ENCODE results near the gene NDUFS2.

The NDUFS2 gene

DNA sequence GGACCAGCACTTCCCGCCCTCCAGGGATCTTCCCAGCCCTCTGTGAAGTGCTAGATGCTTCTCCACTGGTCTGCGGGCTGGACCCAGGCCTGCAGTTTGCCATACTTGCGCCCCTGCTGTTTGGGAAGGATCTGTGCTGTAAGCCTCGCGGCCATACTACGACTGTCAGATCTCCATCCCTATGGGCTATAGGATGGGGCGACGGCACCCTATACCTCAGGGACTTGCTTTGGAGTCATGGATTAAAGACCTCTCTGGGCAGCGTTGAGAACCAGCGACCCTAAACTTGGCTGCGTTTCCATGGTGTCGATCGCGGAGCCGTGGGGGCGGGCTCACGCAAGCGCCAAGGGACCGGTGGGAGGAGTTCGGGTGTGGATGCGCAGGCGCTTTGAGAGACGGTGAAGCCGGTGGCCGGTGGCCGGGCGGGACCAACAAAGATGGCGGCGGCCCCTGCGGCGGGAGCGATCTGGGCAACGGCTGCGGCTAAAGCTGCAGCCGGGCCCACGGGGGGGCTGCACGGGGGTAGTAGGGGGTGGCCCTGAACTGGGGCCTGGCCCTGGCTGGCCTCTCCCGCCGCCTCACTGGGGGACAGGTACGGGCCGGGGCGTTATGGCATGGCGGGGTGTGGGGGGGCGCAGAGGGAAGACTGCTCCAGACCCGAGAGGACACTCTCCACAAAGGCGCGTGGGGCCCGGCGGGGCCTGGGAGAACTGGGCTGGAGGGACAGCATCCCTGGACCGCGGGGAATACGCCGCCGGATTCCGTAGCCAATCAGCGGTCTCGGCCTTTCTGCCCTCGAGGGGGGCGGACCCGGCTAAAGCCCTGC lies 42.9 kb upstream of the NDUFS2 start, which contains the start of gene USP21:
Gene USP21 (plus strand): TSS at position 414 of the 826 bp plus-strand sequence. CDS start 1,141 bp downstream, outside the sequence.
- peak; percentile 95 for DNase-seq
- Histone ChIP-seq H3K4me1 (no peaks in the 10 kb centered on the region; the same call in 1 of the 2 replicates), H3K27me3 (no peaks in the 10 kb centered on the region), H3K36me3 (no peaks in the 10 kb centered on the region; the same call in 1 of the 2 replicates), H3K9me3 (no peaks in the 10 kb centered on the region), H3K4me3 (ENCODE audit: low read depth, low read length) (peak within 1 kb of the TSS; percentile 78)
- TF ChIP-seq, protein P1, sequence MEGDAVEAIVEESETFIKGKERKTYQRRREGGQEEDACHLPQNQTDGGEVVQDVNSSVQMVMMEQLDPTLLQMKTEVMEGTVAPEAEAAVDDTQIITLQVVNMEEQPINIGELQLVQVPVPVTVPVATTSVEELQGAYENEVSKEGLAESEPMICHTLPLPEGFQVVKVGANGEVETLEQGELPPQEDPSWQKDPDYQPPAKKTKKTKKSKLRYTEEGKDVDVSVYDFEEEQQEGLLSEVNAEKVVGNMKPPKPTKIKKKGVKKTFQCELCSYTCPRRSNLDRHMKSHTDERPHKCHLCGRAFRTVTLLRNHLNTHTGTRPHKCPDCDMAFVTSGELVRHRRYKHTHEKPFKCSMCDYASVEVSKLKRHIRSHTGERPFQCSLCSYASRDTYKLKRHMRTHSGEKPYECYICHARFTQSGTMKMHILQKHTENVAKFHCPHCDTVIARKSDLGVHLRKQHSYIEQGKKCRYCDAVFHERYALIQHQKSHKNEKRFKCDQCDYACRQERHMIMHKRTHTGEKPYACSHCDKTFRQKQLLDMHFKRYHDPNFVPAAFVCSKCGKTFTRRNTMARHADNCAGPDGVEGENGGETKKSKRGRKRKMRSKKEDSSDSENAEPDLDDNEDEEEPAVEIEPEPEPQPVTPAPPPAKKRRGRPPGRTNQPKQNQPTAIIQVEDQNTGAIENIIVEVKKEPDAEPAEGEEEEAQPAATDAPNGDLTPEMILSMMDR (IDR thresholded peaks at IDR 0.05; ENCODE audit: low read depth, low read length) = peak; percentile 12; the same call in 1 of the 2 replicates

DNA sequence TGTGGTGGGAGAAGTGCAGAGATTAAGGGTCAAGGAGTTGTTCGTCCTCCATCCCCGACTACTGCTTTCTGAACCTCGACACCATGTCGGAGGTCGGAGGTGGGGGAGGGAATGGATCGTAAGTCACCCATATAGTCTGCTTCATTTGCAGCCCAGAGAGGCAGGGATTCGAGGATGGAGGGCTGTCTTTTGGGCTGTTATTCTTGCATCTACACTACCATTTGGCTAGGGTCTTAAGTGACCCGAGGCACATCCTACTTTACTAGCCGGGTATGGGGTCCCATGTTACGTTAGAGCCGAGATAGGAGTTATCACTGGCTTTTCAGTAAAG lies 42.3 kb upstream of the NDUFS2 start:
- peak overlapping the region; percentile 78 for H3K4me3 ChIP-seq (ENCODE audit: low read depth, low read length)
- H3K4me1 ChIP-seq = no peaks in the 10 kb centered on the region; the same call in 1 of the 2 replicates
- no peaks in the 10 kb centered on the region; the same call in 1 of the 2 replicates for H3K36me3 ChIP-seq
- no peaks in the 10 kb centered on the region for H3K9me3 ChIP-seq
- no peaks in the 10 kb centered on the region for H3K27me3 ChIP-seq
- DNase-seq = no peak
- TF ChIP-seq, protein P1 (IDR thresholded peaks at IDR 0.05; ENCODE audit: low read depth, low read length) = no peak

DNA sequence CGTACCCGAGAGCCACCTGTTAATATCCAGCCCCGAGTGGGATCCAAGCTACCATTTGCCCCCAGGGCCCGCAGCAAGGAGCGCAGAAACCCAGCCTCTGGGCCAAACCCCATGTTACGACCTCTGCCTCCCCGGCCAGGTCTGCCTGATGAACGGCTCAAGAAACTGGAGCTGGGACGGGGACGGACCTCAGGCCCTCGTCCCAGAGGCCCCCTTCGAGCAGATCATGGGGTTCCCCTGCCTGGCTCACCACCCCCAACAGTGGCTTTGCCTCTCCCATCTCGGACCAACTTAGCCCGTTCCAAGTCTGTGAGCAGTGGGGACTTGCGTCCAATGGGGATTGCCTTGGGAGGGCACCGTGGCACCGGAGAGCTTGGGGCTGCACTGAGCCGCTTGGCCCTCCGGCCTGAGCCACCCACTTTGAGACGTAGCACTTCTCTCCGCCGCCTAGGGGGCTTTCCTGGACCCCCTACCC lies 41.5 kb upstream of the NDUFS2 start:
- TF ChIP-seq, protein P1 (IDR thresholded peaks at IDR 0.05; ENCODE audit: low read depth, low read length) = no peak
- no peak for DNase-seq
- no peak overlapping the region for H3K4me3 ChIP-seq (ENCODE audit: low read depth, low read length)
- H3K9me3 ChIP-seq = no peaks in the 10 kb centered on the region
- no peaks in the 10 kb centered on the region for H3K27me3 ChIP-seq
- no peaks in the 10 kb centered on the region; the same call in 1 of the 2 replicates for H3K36me3 ChIP-seq
- H3K4me1 ChIP-seq = no peaks in the 10 kb centered on the region; the same call in 1 of the 2 replicates

DNA sequence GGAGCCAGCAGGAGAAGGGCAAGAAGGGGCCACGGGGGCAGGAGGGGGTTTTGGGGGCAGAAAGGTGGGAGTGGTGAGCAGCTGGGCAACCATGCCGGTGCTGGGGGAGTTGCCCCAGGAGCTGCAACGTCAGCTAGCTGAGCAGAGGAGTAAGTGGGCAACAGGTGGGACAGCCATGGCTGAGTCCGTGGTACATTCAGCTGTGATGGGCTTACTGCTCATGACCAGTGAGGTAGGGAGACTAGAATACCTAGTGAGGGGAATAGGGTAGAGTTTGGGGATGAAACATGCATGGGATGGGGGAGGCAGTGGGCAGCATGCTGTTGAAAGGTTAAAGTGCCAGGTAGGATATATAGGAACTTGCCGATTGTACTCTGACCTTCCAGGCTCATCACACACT lies 40.5 kb upstream of the NDUFS2 start:
- no peak overlapping the region for H3K4me3 ChIP-seq (ENCODE audit: low read depth, low read length)
- DNase-seq = no peak
- H3K36me3 ChIP-seq = no peaks in the 10 kb centered on the region; the same call in 1 of the 2 replicates
- no peaks in the 10 kb centered on the region; the same call in 1 of the 2 replicates for H3K4me1 ChIP-seq
- H3K27me3 ChIP-seq = no peaks in the 10 kb centered on the region
- no peaks in the 10 kb centered on the region for H3K9me3 ChIP-seq
- TF ChIP-seq, protein P1 (IDR thresholded peaks at IDR 0.05; ENCODE audit: low read depth, low read length) = no peak

DNA sequence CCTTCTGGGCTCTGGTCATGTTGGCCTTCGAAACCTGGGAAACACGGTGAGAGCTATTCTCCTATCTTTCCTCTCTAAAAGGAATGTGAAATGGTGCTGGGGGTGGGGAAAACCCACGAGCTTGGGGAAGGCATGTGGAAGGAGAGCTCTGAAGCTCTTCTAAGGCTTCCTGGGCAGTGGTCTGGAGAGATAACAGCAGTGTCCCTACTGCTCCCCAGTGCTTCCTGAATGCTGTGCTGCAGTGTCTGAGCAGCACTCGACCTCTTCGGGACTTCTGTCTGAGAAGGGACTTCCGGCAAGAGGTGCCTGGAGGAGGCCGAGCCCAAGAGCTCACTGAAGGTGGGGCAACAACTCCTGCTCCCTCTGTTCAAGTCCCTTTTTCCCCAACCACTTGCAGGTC lies 40.1 kb upstream of the NDUFS2 start:
- H3K27me3 ChIP-seq = no peaks in the 10 kb centered on the region
- H3K9me3 ChIP-seq = no peaks in the 10 kb centered on the region
- no peak for DNase-seq
- H3K4me3 ChIP-seq (ENCODE audit: low read depth, low read length) = no peak overlapping the region
- H3K36me3 ChIP-seq = no peaks in the 10 kb centered on the region; the same call in 1 of the 2 replicates
- TF ChIP-seq, protein P1 (IDR thresholded peaks at IDR 0.05; ENCODE audit: low read depth, low read length) = no peak
- H3K4me1 ChIP-seq = no peaks in the 10 kb centered on the region; the same call in 1 of the 2 replicates

DNA sequence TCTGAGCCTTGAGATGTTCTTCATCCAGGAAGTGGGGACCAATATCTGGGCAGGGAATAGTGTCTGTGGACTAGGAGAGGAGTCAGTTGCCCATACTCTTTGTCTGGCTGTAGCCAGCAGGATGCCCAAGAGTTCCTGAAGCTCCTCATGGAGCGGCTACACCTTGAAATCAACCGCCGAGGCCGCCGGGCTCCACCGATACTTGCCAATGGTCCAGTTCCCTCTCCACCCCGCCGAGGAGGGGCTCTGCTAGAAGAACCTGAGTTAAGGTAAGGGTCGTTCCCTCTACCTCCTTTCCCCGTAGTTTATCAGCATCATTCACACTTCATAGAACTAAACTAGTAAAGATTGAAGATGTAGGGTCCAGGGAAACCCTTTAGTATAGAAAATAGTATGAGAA lies 39.4 kb upstream of the NDUFS2 start:
- H3K9me3 ChIP-seq = no peaks in the 10 kb centered on the region
- H3K27me3 ChIP-seq = no peaks in the 10 kb centered on the region
- TF ChIP-seq, protein P1 (IDR thresholded peaks at IDR 0.05; ENCODE audit: low read depth, low read length) = no peak
- H3K4me1 ChIP-seq = no peaks in the 10 kb centered on the region; the same call in 1 of the 2 replicates
- no peak for DNase-seq
- no peak overlapping the region for H3K4me3 ChIP-seq (ENCODE audit: low read depth, low read length)
- H3K36me3 ChIP-seq = no peaks in the 10 kb centered on the region; the same call in 1 of the 2 replicates

Data from BE2C (cell line).